ENCODE results near the gene SGMS1.
A peak's percentile ranks its signal among the peaks of the same experiment; 100 is the strongest.

SGMS1 gene

DNA sequence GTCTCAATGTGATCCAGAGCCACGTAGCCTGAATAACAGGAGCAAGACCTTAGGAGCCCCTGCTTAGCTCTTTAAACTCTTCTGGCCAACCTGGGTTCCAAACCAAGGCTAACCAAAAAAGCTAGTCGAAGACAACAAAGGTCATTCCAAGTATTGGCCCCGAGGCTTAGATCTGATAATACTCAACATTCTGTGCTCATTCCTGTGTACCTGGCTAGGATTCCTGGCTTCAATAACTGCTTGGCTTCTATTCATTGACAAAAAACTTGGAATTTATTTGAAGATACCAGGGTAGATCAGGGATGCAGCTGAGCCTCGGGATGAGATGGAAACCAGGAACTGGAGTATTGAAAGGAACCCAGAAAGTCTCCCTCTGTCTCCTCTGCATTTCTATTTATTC, 4.1 kb upstream of the SGMS1 start:
- Histone ChIP-seq H3K27ac (ENCODE audit: low read depth, low read length) (no peak overlapping the region), H3K36me3 (ENCODE audit: low read length) (no peaks in the 10 kb centered on the region), H3K27me3 (ENCODE audit: low read length) (no peaks in the 10 kb centered on the region), H3F3A (ENCODE audit: insufficient read depth) (peaks cover 5% of the 10 kb centered on the region; the same call in 1 of the 2 replicates), H3K4me3 (ENCODE audit: insufficient read depth, low read length, poor library complexity, severe bottlenecking) (no peak overlapping the region), H3K79me2 (ENCODE audit: insufficient read depth, low read length) (peaks cover 2% of the 10 kb centered on the region; the same call in 1 of the 2 replicates), H3K9me2 (replicated peaks; ENCODE audit: insufficient read depth, low read length) (no peaks in the 10 kb centered on the region), H3K9ac (ENCODE audit: low read length) (no peak overlapping the region), H4K20me1 (ENCODE audit: low read depth, low read length) (no peaks in the 10 kb centered on the region; the same call in 1 of the 2 replicates), H3K4me2 (ENCODE audit: low read depth, low read length, poor library complexity, severe bottlenecking) (no peak overlapping the region), H3K9me3 (ENCODE audit: insufficient read depth, low read length) (no peaks in the 10 kb centered on the region), H2AFZ (ENCODE audit: low read depth, low read length, severe bottlenecking) (no peak overlapping the region)
- TF ChIP-seq, protein P1, sequence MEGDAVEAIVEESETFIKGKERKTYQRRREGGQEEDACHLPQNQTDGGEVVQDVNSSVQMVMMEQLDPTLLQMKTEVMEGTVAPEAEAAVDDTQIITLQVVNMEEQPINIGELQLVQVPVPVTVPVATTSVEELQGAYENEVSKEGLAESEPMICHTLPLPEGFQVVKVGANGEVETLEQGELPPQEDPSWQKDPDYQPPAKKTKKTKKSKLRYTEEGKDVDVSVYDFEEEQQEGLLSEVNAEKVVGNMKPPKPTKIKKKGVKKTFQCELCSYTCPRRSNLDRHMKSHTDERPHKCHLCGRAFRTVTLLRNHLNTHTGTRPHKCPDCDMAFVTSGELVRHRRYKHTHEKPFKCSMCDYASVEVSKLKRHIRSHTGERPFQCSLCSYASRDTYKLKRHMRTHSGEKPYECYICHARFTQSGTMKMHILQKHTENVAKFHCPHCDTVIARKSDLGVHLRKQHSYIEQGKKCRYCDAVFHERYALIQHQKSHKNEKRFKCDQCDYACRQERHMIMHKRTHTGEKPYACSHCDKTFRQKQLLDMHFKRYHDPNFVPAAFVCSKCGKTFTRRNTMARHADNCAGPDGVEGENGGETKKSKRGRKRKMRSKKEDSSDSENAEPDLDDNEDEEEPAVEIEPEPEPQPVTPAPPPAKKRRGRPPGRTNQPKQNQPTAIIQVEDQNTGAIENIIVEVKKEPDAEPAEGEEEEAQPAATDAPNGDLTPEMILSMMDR (IDR thresholded peaks at IDR 0.05; ENCODE audit: insufficient read depth, low read length, poor library complexity, severe bottlenecking), result no peak
- no peak for TF ChIP-seq EZH2phosphoT487 (conservative IDR thresholded peaks at IDR 0.05; ENCODE audit: low read length)

DNA sequence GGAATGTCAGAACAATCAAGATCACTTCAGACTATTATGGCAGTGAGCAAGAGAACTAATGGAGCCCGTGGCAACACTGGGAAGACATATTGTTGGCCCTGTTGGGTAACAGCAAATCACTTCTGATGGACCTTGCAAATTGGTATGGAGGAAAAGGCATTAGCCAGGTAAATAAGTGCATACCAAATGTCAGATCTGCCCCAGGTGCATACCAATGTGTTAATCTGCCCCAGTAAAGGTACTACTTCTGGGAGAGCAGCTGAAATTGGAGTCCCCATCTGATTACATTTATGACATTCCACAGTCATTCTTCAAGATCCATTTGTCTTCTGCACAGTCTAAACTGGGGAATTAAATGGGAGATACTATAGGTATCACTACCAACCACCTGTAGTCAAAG, 3.7 kb upstream of the SGMS1 start:
- H3K27ac ChIP-seq (ENCODE audit: low read depth, low read length), result no peak overlapping the region
- H3F3A ChIP-seq (ENCODE audit: insufficient read depth), result peaks cover 7% of the 10 kb centered on the region
- no peaks in the 10 kb centered on the region for H4K20me1 ChIP-seq (ENCODE audit: low read depth, low read length)
- no peaks in the 10 kb centered on the region for H3K27me3 ChIP-seq (ENCODE audit: low read length)
- H3K4me3 ChIP-seq (ENCODE audit: insufficient read depth, low read length, poor library complexity, severe bottlenecking), result no peak overlapping the region
- no peaks in the 10 kb centered on the region for H3K36me3 ChIP-seq (ENCODE audit: low read length)
- no peak overlapping the region for H3K9ac ChIP-seq (ENCODE audit: low read length)
- H3K9me2 ChIP-seq (replicated peaks; ENCODE audit: insufficient read depth, low read length), result no peaks in the 10 kb centered on the region
- H3K9me3 ChIP-seq (ENCODE audit: insufficient read depth, low read length), result no peaks in the 10 kb centered on the region
- no peak for TF ChIP-seq EZH2phosphoT487 (conservative IDR thresholded peaks at IDR 0.05; ENCODE audit: low read length)
- TF ChIP-seq, protein P1 (IDR thresholded peaks at IDR 0.05; ENCODE audit: insufficient read depth, low read length, poor library complexity, severe bottlenecking), result no peak
- no peak overlapping the region for H3K4me2 ChIP-seq (ENCODE audit: low read depth, low read length, poor library complexity, severe bottlenecking)
- H2AFZ ChIP-seq (ENCODE audit: low read depth, low read length, severe bottlenecking), result no peak overlapping the region
- H3K79me2 ChIP-seq (ENCODE audit: insufficient read depth, low read length), result peaks cover 4% of the 10 kb centered on the region; the same call in 1 of the 2 replicates

DNA sequence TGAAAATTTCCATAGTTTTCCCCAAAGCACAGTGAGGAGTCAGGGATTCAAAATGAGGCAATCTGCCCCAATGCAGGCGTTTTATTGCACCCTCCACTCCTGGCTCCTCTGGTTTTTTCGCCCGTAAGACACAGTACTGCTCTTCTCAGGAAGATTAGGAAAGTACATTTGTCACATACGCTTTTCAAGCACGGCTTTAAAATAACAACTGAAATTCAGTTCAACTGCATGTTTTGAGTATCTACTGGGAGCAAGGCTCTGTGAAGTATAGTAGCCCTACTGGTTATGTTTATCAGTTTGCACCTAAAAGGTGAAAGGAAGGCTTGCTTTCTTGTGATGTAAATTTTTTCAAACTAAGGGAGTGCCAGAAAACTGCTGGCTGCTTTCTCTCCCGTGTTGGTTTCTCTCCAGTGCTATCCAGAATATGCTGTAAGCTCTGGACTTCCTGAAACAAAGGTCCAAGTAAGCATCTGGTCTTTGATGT, 1.9 kb upstream of the SGMS1 start:
- Histone ChIP-seq H3F3A (ENCODE audit: insufficient read depth) (peaks cover 22% of the 10 kb centered on the region), H2AFZ (ENCODE audit: low read depth, low read length, severe bottlenecking) (peak overlapping the region; percentile 76), H3K4me3 (ENCODE audit: insufficient read depth, low read length, poor library complexity, severe bottlenecking) (peak overlapping the region; percentile 70), H3K9me3 (ENCODE audit: insufficient read depth, low read length) (no peaks in the 10 kb centered on the region), H3K27ac (ENCODE audit: low read depth, low read length) (no peak overlapping the region), H3K36me3 (ENCODE audit: low read length) (no peaks in the 10 kb centered on the region), H3K9ac (ENCODE audit: low read length) (peak overlapping the region; percentile 70), H3K27me3 (ENCODE audit: low read length) (no peaks in the 10 kb centered on the region), H3K4me2 (ENCODE audit: low read depth, low read length, poor library complexity, severe bottlenecking) (peak overlapping the region; percentile 74), H4K20me1 (ENCODE audit: low read depth, low read length) (no peaks in the 10 kb centered on the region), H3K9me2 (replicated peaks; ENCODE audit: insufficient read depth, low read length) (no peaks in the 10 kb centered on the region), H3K79me2 (ENCODE audit: insufficient read depth, low read length) (peaks cover 12% of the 10 kb centered on the region)
- TF ChIP-seq, protein P1 (IDR thresholded peaks at IDR 0.05; ENCODE audit: insufficient read depth, low read length, poor library complexity, severe bottlenecking), result no peak
- TF ChIP-seq EZH2phosphoT487 (conservative IDR thresholded peaks at IDR 0.05; ENCODE audit: low read length), result no peak
